K562 (cell line): ENCODE results near the gene LCA5L. TPM values are rescaled to one million over a fixed set of nuclear protein-coding genes. Genes with fewer than 3 reads are reported as not detected.

Source experiments
- ATF2 ChIP-seq: sonication (generic); formaldehyde crosslinking; IDR thresholded peaks from 2 replicates; pipeline ENCODE4 v1.8.1; 2022; ENCODE audit warnings: missing genetic modification reagents
- CEBPZ ChIP-seq: fragments of 150-350 bp; IDR thresholded peaks from 2 replicates; pipeline ENCODE4 v1.6.1; 2014; ENCODE audit warnings: low read depth, mild to moderate bottlenecking, low read length, borderline replicate concordance
- CHAMP1 ChIP-seq: fragments of 450-650 bp; IDR thresholded peaks from 2 replicates; pipeline ENCODE4 v1.6.1; 2016; ENCODE audit warnings: mild to moderate bottlenecking
- ELF1 ChIP-seq: fragments of 200-800 bp; sonication (Bioruptor generic); IDR thresholded peaks from 2 replicates; pipeline ENCODE4 v1.6.1; 2016; ENCODE audit warnings: missing genetic modification characterization, missing compliant biosample characterization
- ELF2 ChIP-seq: fragments of 250-450 bp; sonication (Bioruptor Pico); IDR thresholded peaks from 2 replicates; pipeline ENCODE4 v1.5.0; 2021; ENCODE audit warnings: mild to moderate bottlenecking
- ELK3 ChIP-seq: fragments of 450-650 bp; formaldehyde crosslinking; IDR thresholded peaks from 2 replicates; pipeline ENCODE4 v1.4.0; 2020; ENCODE audit warnings: mild to moderate bottlenecking
- ILK ChIP-seq: fragments of 450-650 bp; IDR thresholded peaks from 2 replicates; pipeline ENCODE4 v1.6.1; 2016; ENCODE audit warnings: missing genetic modification characterization, low read depth, mild to moderate bottlenecking, missing compliant biosample characterization, moderate library complexity, borderline replicate concordance
- KDM5B ChIP-seq: fragments of 200-600 bp; sonication (generic); IDR thresholded peaks from 2 replicates; pipeline ENCODE4 v1.6.1; 2012; ENCODE audit warnings: low read depth, mild to moderate bottlenecking, moderate library complexity, low read length, control low read depth, inconsistent platforms; ENCODE audit not compliant: insufficient replicate concordance
- NCOA2 ChIP-seq, 2 experiments: fragments of 450-650 bp; IDR thresholded peaks; 2 replicates each; pipeline ENCODE4 v1.6.1; 2018; ENCODE audit warnings: mild to moderate bottlenecking in 2 of 2, moderate library complexity in 1 of 2; ENCODE audit not compliant: partially characterized antibody in 2 of 2
- NONO ChIP-seq, 2 experiments: fragments of 200-400 bp in 1 of 2; fragments of 450-650 bp in 1 of 2; formaldehyde crosslinking in 1 of 2; IDR thresholded peaks; 2 replicates each; pipeline ENCODE4 v1.6.1; 2017; ENCODE audit warnings: low read depth in 2 of 2, mild to moderate bottlenecking in 2 of 2, moderate library complexity in 2 of 2, low read length in 1 of 2
- PURB ChIP-seq: sonication (generic); formaldehyde crosslinking; IDR thresholded peaks from 2 replicates; pipeline ENCODE4 v1.9.0; 2021; ENCODE audit warnings: low read depth, mild to moderate bottlenecking, missing genetic modification reagents
- SNRNP70 ChIP-seq: fragments of 200-400 bp; formaldehyde crosslinking; optimal IDR thresholded peaks from 2 replicates; pipeline ENCODE3; 2017; ENCODE audit warnings: low read depth, low read length
- TGIF2 ChIP-seq: sonication (generic); formaldehyde crosslinking; IDR thresholded peaks from 2 replicates; pipeline ENCODE4 v1.8.1; 2022; ENCODE audit warnings: mild to moderate bottlenecking, missing genetic modification reagents, moderate library complexity
- USF1 ChIP-seq: sonication (generic); formaldehyde crosslinking; IDR thresholded peaks from 2 replicates; pipeline ENCODE4 v1.9.0; 2022; ENCODE audit warnings: mild to moderate bottlenecking, missing genetic modification reagents
- ZEB2 ChIP-seq: fragments of 450-650 bp; IDR thresholded peaks from 2 replicates; pipeline ENCODE4 v1.6.1; 2016
- ZNF174 ChIP-seq: fragments of 250-450 bp; sonication (Bioruptor Pico); IDR thresholded peaks from 2 replicates; pipeline ENCODE4 v1.4.0; 2020; ENCODE audit warnings: mild to moderate bottlenecking
- ZNF324 ChIP-seq: fragments of 250-450 bp; sonication (Bioruptor Pico); IDR thresholded peaks from 2 replicates; pipeline ENCODE4 v1.4.0; 2020; ENCODE audit warnings: mild to moderate bottlenecking
- ZNF699 ChIP-seq: fragments of 250-450 bp; sonication (Bioruptor Pico); IDR thresholded peaks from 2 replicates; pipeline ENCODE4 v1.8.0; 2021; ENCODE audit warnings: mild to moderate bottlenecking, moderate library complexity; ENCODE audit not compliant: insufficient replicate concordance
- ZNF764 ChIP-seq: fragments of 250-450 bp; sonication (Bioruptor Pico); IDR thresholded peaks from 2 replicates; pipeline ENCODE4 v1.4.0; 2020; ENCODE audit warnings: low read depth, mild to moderate bottlenecking, moderate library complexity
- ZSCAN32 ChIP-seq: fragments of 450-650 bp; formaldehyde crosslinking; IDR thresholded peaks from 2 replicates; pipeline ENCODE4 v1.4.0; 2020; ENCODE audit warnings: mild to moderate bottlenecking, moderate library complexity
- polyA plus RNA-seq, 8 experiments: library from polyadenylated mRNA; depleted of rRNA in 4 of 8; stranded (reverse) in 5 of 8; unstranded in 3 of 8; fragments of >200 nt; fragmentation: Nextera tagmentation in 2 of 8; fragmentation: Illumina TruSeq in 1 of 8; extraction: Ambion mirVana in 2 of 8; extraction: Trizol in 1 of 8; gene quantifications; 2 replicates each; pipeline versions ENCODE4 v1.2.1 to v1.2.3, GENCODE V29; 2011 to 2014; ENCODE audit warnings: inconsistent platforms in 1 of 8, missing spikeins in 1 of 8
- total RNA-seq, 7 experiments: library from RNA; depleted of rRNA in 6 of 7; stranded (reverse); fragments of >200 nt in 6 of 7; fragmentation: Illumina TruSeq in 2 of 7; extraction: Trizol in 2 of 7; gene quantifications; 2 replicates each; pipeline versions ENCODE4 v1.2.1 to v1.2.3, GENCODE V29; 2011 to 2021; ENCODE audit warnings: low replicate concordance in 1 of 7

The LCA5L gene
- total and polyA plus RNA-seq, 9 of the 15 experiments (the other 6 are each of a cell fraction or from before 2014, with no cell fraction given) = 1.8 to 4.9 (median 3.8) TPM

- TF ChIP-seq KDM5B (no peak), USF1 (CRISPR knock-in tag) (no peak), ILK (tag) (no peak), ATF2 (CRISPR knock-in tag) (no peak), ZNF699 (CRISPR knock-in tag) (no peak), ELK3 (CRISPR knock-in tag) (no peak), ZNF324 (CRISPR knock-in tag) (no peak), PURB (CRISPR knock-in tag) (no peak), NCOA2 (IDR thresholded peaks at IDR 0.05; ENCODE audit: partially characterized antibody in 2 of 2) (no peak), ZNF764 (CRISPR knock-in tag) (no peak), ELF1 (tag) (no peak), TGIF2 (no peak), ZSCAN32 (CRISPR knock-in tag) (no peak), ZNF174 (CRISPR knock-in tag) (no peak), ELF2 (no peak), CHAMP1 (no peak), NONO (IDR thresholded peaks at IDR 0.05; ENCODE audit: low read depth in 2 of 2, low read length in 1 of 2) (no peak), ZEB2 (no peak), SNRNP70 (no peak), CEBPZ (no peak)
These were observed 15.1 kb downstream of the LCA5L start (continued) for GRCh38 chr21:39430457-39430856.
